ENCODE data around the gene NXN. TPM values are rescaled to one million over a fixed set of nuclear protein-coding genes. Genes with fewer than 3 reads are reported as not detected.
A peak's percentile ranks its signal among the peaks of the same experiment; 100 is the strongest.
"Not testable (repeated sequence)": the region's sequence is repeated elsewhere in the genome, so short reads cannot be mapped to it uniquely, and the experiment has no call there.

NXN gene
- total and polyA plus RNA-seq, 4 experiments from 2014 or later, result 0.55 to 2.7 (median 1.9) TPM

DNA sequence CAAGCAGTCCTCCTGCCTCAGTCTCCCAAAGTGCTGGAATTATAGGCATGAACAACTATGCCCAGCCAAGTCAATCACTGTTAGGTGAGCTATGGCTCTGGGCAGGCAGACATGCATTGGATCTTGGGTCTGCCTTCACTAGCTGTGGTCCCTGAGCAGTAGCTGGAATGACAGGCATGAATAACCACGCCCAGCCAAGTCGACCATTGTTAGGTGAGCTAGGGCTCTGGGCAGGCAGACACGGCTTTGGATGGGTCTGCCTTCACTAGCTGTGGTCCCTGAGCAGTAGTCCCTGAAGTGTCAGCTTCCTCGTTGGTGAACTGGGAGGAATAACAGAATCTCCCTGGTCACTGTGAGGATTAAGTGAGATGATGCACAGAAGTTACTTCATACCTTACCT, 191.0 kb downstream of the NXN start:
- Mint-ChIP-seq H3K4me1 (peaks cover 7 to 15% (median 12%) of the 10 kb centered on the region in 4 donors), H3K27me3 (no peaks in the 10 kb centered on the region), H3K4me3 (no peak overlapping the region), H3K9me3 (peaks cover 0 to 2% (median 0%) of the 10 kb centered on the region in 8 donors), H3K36me3 (peaks cover 20 to 54% of the 10 kb centered on the region in 2 donors), H3K27ac (no peak overlapping the region)
- DNase-seq, result no peak
- no peaks in the 10 kb centered on the region for H3K27me3 ChIP-seq (ENCODE audit: insufficient read depth, low read length)
- intact Hi-C loops (cut with micrococcal nuclease), result no loop called here
- POLR2A ChIA-PET (ENCODE audit: partially characterized antibody), result no interaction called here
- H3K4me3 ChIP-seq (ENCODE audit: low read length in 2 of 2), result no peak overlapping the region
- peaks cover 46% of the 10 kb centered on the region for H3K36me3 ChIP-seq (ENCODE audit: insufficient read depth, low read length)
- CTCF ChIA-PET (ENCODE audit: partially characterized antibody), result interaction anchor here (0.9 kb wide), 1 partner anchor 192 kb away, joined by 8 read pairs; no protein-coding TSS in a partner anchor
- H3K9me3 ChIP-seq (ENCODE audit: control insufficient read depth in 1 of 2, low read length in 2 of 2), result no peaks in the 10 kb centered on the region
- H3K4me1 ChIP-seq (ENCODE audit: insufficient read depth, low read length), result peaks cover 14% of the 10 kb centered on the region
- no peak overlapping the region for H3K27ac ChIP-seq (ENCODE audit: low read depth, low read length)

DNA sequence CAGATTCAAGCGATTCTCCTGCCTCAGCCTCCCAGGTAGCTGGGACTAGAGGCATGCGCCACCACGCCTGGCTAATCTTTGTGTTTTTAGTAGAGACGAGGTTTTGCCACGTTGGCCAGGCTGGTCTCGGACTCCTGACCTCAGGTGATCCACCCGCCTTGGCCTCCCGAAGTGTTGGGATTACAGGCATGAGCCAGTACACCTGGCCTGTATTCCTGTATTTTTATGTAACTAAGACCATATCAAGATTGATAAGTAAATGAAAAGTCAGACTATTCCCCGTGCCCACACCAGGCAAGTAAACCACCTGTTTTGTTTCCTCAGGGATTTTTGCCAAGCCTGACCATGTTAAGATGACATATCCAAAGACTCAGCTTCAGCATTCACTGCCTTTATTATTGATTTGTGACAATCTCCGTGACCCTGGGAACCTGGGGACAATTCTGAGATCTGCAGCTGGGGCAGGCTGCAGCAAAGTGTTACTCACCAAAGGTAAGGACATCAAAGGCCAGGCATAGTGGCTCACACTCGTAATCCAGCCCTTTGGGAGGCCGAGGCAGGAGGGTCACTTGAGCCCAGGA, 191.8 kb downstream of the NXN start:
- ChIA-PET POLR2A (ENCODE audit: partially characterized antibody) (no interaction called here), CTCF (ENCODE audit: partially characterized antibody) (no interaction called here)
- intact Hi-C loops (cut with micrococcal nuclease), result no loop called here
- H3K36me3 ChIP-seq (ENCODE audit: insufficient read depth, low read length), result peaks cover 46% of the 10 kb centered on the region
- H3K4me3 ChIP-seq (ENCODE audit: low read length in 2 of 2), result no peak overlapping the region
- DNase-seq, result no peak
- Mint-ChIP-seq H3K4me1 (peaks cover 13 to 20% (median 19%) of the 10 kb centered on the region in 4 donors), H3K27me3 (no peaks in the 10 kb centered on the region), H3K27ac (no peak overlapping the region), H3K9me3 (peaks cover 0 to 2% (median 0%) of the 10 kb centered on the region in 8 donors), H3K36me3 (peaks cover 18 to 55% of the 10 kb centered on the region in 2 donors), H3K4me3 (no peak overlapping the region)
- H3K27me3 ChIP-seq (ENCODE audit: insufficient read depth, low read length), result no peaks in the 10 kb centered on the region
- peaks cover 22% of the 10 kb centered on the region for H3K4me1 ChIP-seq (ENCODE audit: insufficient read depth, low read length)
- no peaks in the 10 kb centered on the region for H3K9me3 ChIP-seq (ENCODE audit: control insufficient read depth in 1 of 2, low read length in 2 of 2)
- H3K27ac ChIP-seq (ENCODE audit: low read depth, low read length), result no peak overlapping the region

DNA sequence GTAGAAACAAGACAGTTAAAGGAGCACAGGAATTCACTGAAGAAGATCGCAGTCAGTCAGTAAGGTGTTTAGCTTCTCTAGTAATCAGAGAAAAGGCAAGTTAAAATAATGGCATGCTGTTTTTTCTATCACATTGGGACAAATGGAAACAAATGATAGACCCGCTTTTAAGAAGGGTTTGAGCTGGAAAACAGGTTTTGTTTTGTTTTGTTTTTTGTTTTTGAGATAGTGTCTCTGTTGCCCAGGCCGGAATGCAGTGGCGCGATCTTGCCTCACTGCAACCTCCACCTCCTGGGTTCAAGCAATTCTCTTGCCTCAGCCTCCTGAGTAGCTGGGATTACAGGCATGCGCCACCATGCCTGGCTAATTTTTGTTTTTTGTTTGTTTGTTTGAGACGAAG, 193.7 kb downstream of the NXN start:
- H3K27me3 Mint-ChIP-seq; POLR2A ChIA-PET (ENCODE audit: partially characterized antibody); H3K27ac Mint-ChIP-seq; DNase-seq; intact Hi-C loops (cut with micrococcal nuclease); H3K9me3 Mint-ChIP-seq; CTCF ChIA-PET (ENCODE audit: partially characterized antibody); H3K27me3 ChIP-seq (ENCODE audit: insufficient read depth, low read length); H3K4me3 Mint-ChIP-seq; H3K27ac ChIP-seq (ENCODE audit: low read depth, low read length); H3K9me3 ChIP-seq (ENCODE audit: control insufficient read depth in 1 of 2, low read length in 2 of 2); H3K4me3 ChIP-seq (ENCODE audit: low read length in 2 of 2): not testable (repeated sequence)
- Mint-ChIP-seq H3K4me1 (peaks cover 19 to 37% (median 31%) of the 10 kb centered on the region in 4 donors), H3K36me3 (peaks cover 2 to 57% of the 10 kb centered on the region in 2 donors)
- Histone ChIP-seq H3K4me1 (ENCODE audit: insufficient read depth, low read length) (peaks cover 31% of the 10 kb centered on the region), H3K36me3 (ENCODE audit: insufficient read depth, low read length) (peaks cover 28% of the 10 kb centered on the region)

DNA sequence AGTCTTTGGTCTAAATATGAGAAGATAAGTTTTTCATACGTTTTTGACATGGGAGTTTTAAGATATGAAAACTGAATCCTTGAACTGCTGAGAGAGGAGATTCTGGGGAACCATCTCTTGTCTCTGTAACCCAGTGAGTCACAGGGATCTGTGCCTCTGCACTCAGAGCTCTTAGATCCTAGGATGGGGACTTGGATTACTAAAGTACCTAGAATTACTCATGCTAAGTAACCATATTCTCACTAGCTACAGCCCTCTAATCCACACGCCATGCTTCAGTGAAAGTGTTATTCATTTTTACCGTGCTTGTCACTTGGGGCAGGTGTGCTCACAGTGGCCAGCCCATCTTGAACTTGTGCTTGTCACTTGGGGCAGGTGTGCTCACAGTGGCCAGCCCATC, 195.4 kb downstream of the NXN start:
- Mint-ChIP-seq H3K36me3 (peaks cover 0 to 48% of the 10 kb centered on the region in 2 donors), H3K27ac (peak overlapping the region in 3 of 7 donors; percentile 16 to 99 (median 66)), H3K4me3 (peak overlapping the region in 7 of 8 donors; percentile 23 to 98 (median 63)), H3K9me3 (peaks cover 0 to 3% (median 0%) of the 10 kb centered on the region in 8 donors), H3K4me1 (peaks cover 22 to 43% (median 36%) of the 10 kb centered on the region in 4 donors), H3K27me3 (no peaks in the 10 kb centered on the region)
- Histone ChIP-seq H3K27me3 (ENCODE audit: insufficient read depth, low read length) (no peaks in the 10 kb centered on the region), H3K4me1 (ENCODE audit: insufficient read depth, low read length) (peaks cover 38% of the 10 kb centered on the region), H3K36me3 (ENCODE audit: insufficient read depth, low read length) (peaks cover 15% of the 10 kb centered on the region), H3K9me3 (ENCODE audit: control insufficient read depth in 1 of 2, low read length in 2 of 2) (no peaks in the 10 kb centered on the region), H3K27ac (ENCODE audit: low read depth, low read length) (no peak overlapping the region), H3K4me3 (ENCODE audit: low read length in 2 of 2) (no peak overlapping the region)
- ChIA-PET CTCF (ENCODE audit: partially characterized antibody) (interaction anchor here (1.3 kb wide), 1 partner anchor 212 kb away, joined by 3 read pairs; the partner anchor contains the start of gene TIMM22), POLR2A (ENCODE audit: partially characterized antibody) (no interaction called here)
- intact Hi-C loops (cut with micrococcal nuclease), result no loop called here
- DNase-seq, result no peak

DNA sequence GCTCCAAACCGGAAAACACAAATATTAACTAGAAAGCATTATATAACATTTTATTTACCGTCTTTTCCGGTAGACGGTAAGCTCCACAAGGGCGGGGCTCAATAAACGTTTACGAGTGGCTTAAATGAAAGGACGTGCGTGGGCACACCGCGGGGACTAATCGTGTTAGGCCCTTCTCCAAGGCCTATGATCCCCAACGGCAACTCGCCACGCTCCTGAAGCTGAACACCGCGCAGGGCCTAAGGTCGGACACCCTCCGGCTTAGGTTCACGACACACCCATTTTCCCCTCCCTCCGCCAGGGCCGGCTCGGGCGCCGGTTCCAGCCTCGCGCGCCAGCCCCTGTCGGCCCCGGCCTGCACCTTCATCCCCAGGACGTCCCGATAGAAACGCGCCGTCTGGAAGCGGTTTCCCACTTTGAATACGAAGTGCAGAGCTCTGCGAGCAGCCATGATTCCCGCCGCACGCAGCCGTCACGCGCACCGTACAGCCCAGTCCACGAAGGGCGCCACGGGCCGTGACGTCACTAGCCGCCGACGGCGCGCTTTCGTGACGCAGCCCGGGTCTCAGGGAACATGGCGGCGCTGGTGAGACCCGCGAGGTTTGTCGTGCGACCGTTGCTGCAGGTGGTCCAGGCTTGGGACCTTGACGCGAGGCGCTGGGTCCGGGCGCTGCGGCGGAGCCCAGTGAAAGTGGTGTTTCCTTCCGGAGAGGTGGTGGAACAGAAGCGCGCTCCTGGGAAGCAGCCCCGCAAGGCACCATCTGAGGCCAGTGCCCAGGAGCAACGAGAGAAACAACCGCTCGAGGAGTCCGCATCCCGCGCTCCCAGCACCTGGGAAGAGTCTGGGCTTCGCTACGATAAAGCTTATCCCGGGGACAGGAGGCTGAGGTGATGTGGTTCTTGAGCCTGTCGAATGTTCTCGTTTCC, 197.5 kb downstream of the NXN start, which contains the start of the genes GLOD4 and MRM3:
GLOD4 (minus strand) TSS at position 476 of the 927 bp plus-strand sequence; CDS start at position 451, 25 bp downstream.
MRM3 (plus strand) TSS at position 549 of the 927 bp plus-strand sequence; CDS start at position 575, 26 bp downstream.
- Histone ChIP-seq H3K9me3 (ENCODE audit: control insufficient read depth in 1 of 2, low read length in 2 of 2) (no peaks in the 10 kb centered on the region), H3K27me3 (ENCODE audit: insufficient read depth, low read length) (no peaks in the 10 kb centered on the region), H3K4me3 (ENCODE audit: low read length in 2 of 2) (peak within 1 kb of the TSS; percentile 99 to 100), H3K4me1 (ENCODE audit: insufficient read depth, low read length) (peaks cover 38% of the 10 kb centered on the region), H3K27ac (ENCODE audit: low read depth, low read length) (peak within 1 kb of the TSS; percentile 90), H3K36me3 (ENCODE audit: insufficient read depth, low read length) (peaks cover 15% of the 10 kb centered on the region)
- H3K36me3 Mint-ChIP-seq, result peaks cover 12 to 54% of the 10 kb centered on the region in 2 donors
- peaks cover 22 to 43% (median 34%) of the 10 kb centered on the region in 4 donors for H3K4me1 Mint-ChIP-seq
- H3K27me3 Mint-ChIP-seq, result no peaks in the 10 kb centered on the region
- CTCF ChIA-PET (ENCODE audit: partially characterized antibody), result interaction anchor here (1.2 to 2.9 kb wide), 7 partner anchors 13 to 274 kb away, joined by 3 to 16 read pairs (median 6); partner anchors contain the start of genes GEMIN4 and TIMM22
- DNase-seq, result peak; percentile 93 to 97 (median 95)
- intact Hi-C loops (cut with micrococcal nuclease), result loop anchor here (1.0 kb wide), 3 partner anchors 30 to 372 kb away; partner anchors contain the start of gene GEMIN4
- peak within 1 kb of the TSS; percentile 96 to 99 (median 99) for H3K27ac Mint-ChIP-seq
- POLR2A ChIA-PET (ENCODE audit: partially characterized antibody), result interaction anchor here (0.9 to 3.5 kb wide), 13 partner anchors 8 to 365 kb away, joined by 3 to 37 read pairs (median 8); partner anchors contain the start of genes GEMIN4, NXN, TIMM22 and VPS53
- H3K4me3 Mint-ChIP-seq, result peak within 1 kb of the TSS; percentile 94 to 98 (median 96)
- peaks cover 0 to 3% (median 0%) of the 10 kb centered on the region in 8 donors for H3K9me3 Mint-ChIP-seq

DNA sequence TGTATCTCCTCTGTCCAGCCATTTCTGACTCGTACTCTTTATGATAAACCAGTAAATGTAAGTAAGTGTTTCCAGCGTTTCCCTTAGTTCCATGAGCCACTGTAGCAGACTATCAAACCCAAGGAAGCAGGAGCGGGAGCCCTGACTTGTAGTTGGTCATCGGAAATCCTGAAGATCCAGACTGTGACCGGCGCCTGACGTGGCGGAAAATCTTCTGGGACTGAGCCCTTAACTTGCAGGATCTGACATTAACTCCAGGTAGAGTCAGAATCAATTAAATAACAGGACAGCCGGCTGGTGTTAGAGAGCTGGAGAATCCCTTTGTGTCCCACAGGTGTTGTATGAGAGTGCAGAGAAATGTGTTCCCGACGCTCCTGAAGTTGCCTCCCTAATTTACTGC, 201.5 kb downstream of the NXN start:
- CTCF ChIA-PET (ENCODE audit: partially characterized antibody), result interaction anchor here (1.6 kb wide), 1 partner anchor 203 kb away, joined by 4 read pairs; no protein-coding TSS in a partner anchor
- Histone ChIP-seq H3K36me3 (ENCODE audit: insufficient read depth, low read length) (peaks cover 49% of the 10 kb centered on the region), H3K4me3 (ENCODE audit: low read length in 2 of 2) (no peak overlapping the region), H3K27me3 (ENCODE audit: insufficient read depth, low read length) (no peaks in the 10 kb centered on the region), H3K27ac (ENCODE audit: low read depth, low read length) (no peak overlapping the region), H3K4me1 (ENCODE audit: insufficient read depth, low read length) (peaks cover 19% of the 10 kb centered on the region), H3K9me3 (ENCODE audit: control insufficient read depth in 1 of 2, low read length in 2 of 2) (no peaks in the 10 kb centered on the region)
- Mint-ChIP-seq H3K4me3 (peak overlapping the region in 1 of 8 donors; percentile 6), H3K36me3 (peaks cover 42 to 79% of the 10 kb centered on the region in 2 donors), H3K27me3 (no peaks in the 10 kb centered on the region), H3K27ac (peak overlapping the region in 1 of 7 donors; percentile 21), H3K9me3 (peaks cover 0 to 3% (median 0%) of the 10 kb centered on the region in 8 donors), H3K4me1 (peaks cover 18 to 42% (median 26%) of the 10 kb centered on the region in 4 donors)
- no peak for DNase-seq
- POLR2A ChIA-PET (ENCODE audit: partially characterized antibody), result interaction anchor here (1.6 kb wide), 1 partner anchor 26 kb away, joined by 6 read pairs; the partner anchor contains the start of gene GEMIN4
- intact Hi-C loops (cut with micrococcal nuclease), result no loop called here
